Stimulated activated CD4-positive, alpha-beta T cell treated with anti-CD3 and anti-CD28 coated beads, Interleukin-2, amount 100 ng/mL, for 48 hours (primary cell): Measurements from ENCODE around the gene PRMT9.

Experiments used
- DNase-seq, 2 donors: peaks; one replicate each; pipeline ENCODE4 v3.0.0-alpha.2; 2020

PRMT9 gene

DNA sequence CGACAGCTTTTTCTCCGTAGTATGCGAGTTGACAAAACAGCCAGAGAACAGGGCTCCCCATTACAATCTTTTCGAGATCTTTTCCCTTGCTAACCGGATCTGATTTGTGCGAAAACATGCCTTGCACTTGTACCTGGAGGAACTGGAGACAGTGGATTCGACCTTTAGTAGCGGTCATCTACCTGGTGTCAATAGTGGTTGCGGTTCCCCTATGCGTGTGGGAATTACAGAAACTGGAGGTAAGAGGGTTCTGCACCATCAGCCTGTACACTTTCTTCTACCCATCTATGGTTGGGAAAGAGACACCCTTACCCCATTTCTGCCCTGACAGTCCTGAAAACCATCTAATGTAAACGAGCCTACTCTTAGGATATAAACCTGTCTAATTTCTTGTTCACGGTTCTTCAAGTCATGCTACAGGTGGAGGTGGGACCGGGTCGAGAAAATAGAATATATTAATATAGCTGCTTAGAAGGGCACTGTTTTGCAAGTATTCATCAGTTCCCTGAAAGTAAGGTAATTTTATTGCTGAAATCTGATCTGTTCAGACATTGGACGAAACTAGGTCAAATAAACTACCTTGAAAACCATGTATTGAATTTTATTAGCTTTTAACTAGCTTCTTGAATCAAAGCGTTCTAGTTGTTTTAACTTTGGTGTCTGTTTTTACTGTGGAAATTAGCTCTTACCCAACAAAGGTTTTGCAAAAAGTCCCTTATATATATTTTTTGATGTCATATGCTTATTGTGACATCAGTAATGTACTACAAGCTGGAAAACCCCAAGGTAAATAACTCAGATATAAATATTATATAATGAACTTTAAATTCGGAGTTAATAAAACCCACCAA is 65.9 kb downstream of the PRMT9 start:
- DNase-seq, result no peak

DNA sequence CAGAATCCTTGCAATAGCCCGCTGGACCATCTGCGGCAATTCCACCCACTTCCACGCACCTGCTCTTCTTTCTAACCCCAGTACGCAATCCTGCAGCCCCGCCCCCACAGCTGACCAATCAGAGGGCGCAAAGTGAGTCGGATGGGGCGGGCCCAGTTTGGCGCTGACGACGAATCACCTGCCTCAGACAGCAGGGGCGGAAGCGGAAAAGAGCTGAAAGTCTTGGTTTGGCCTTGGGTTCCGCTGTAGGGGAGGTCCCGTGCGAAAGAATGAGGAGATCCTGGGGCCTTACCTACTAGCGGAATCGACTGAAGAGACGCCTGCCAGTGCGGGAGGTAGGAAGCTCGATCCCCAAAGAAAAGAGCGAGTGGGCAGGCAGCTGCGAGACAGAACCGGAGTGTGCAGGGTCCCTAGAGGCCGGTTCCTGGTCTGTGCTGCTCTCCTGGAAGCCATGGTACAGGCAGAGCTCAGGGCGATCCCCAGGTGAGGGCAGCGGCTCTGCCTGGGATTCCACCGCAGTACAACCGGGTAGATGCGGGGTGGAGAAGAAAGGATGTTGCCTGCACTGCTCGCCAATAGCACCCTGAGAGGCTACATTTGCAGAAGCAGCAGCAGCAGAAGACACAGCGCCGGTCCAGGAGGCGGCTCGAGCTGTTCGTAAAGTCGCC is 66.7 kb downstream of the PRMT9 start, which contains the start of gene TMEM184C:
TMEM184C (plus strand) TSS at position 225 of the 668 bp plus-strand sequence. CDS start 560 bp downstream, outside the sequence.
- peak; percentile 96 to 99 for DNase-seq

DNA sequence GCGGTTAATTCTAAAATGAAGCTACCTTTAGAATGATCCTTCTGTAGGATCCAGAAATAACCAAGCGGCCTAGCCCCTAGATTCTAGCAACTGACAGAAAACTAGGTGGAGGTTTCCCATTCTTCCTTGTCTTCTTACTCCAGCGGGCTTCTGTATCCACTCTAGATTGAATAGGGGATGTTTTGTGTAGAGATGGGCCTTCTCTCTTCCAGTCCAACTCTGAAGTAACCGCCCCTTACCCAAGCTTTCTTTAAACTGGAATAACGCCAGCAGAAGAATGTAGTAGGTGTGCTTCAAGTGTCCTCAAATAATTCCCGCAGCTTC is 67.2 kb downstream of the PRMT9 start:
- no peak for DNase-seq

DNA sequence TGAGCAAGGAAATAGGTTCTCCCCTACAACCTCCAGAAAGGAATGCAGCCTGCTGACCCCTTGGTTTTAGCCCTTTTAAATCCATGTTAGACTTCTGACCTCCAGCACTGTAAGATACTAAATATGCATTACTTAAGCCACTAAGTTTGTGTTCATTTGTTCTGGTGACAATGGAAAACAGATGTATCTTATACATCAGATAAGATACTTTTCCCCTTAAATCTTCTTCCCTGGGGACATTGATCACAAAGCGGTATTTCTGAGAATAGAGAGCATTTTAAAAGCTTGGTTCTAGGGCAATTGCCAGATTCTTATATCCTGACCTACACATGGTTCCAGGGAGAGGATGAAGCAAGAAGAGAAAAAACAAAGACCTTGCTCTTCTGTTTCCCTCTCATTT is 73.3 kb downstream of the PRMT9 start:
- no peak for DNase-seq

- no peak for DNase-seq
Observed at GRCh38 chr4:147607471-147607870, 76.5 kb downstream of the PRMT9 start.

GRCh38 chr4:147605499-147605898 is 78.5 kb downstream of the PRMT9 start:
- no peak for DNase-seq

- DNase-seq, result no peak
Observed at GRCh38 chr4:147599769-147600168, 84.2 kb downstream of the PRMT9 start.

- no peak for DNase-seq
Observed at GRCh38 chr4:147599206-147599605, 84.8 kb downstream of the PRMT9 start.

GRCh38 chr4:147597561-147597960 is 86.4 kb downstream of the PRMT9 start:
- no peak for DNase-seq

GRCh38 chr4:147596981-147597380 is 87.0 kb downstream of the PRMT9 start:
- no peak for DNase-seq

DNA sequence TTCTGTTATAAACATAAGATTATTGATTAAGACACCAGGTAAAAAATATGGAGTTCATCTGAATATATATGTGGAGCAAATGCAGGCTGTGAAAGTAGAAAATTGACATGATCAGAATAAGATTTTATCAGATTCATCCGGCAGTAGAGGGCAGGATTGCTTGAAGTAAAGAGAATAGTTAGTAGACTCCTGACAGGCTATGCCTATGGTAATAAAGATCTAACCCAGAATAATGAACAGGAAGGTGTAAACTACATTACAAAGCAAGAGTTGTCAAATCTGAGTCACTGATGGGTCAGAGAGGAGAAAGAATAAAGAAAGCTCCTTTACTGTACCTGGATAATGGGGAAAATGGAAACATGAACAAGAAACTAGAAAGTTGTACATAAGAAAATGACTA is 87.6 kb downstream of the PRMT9 start:
- no peak for DNase-seq

DNA sequence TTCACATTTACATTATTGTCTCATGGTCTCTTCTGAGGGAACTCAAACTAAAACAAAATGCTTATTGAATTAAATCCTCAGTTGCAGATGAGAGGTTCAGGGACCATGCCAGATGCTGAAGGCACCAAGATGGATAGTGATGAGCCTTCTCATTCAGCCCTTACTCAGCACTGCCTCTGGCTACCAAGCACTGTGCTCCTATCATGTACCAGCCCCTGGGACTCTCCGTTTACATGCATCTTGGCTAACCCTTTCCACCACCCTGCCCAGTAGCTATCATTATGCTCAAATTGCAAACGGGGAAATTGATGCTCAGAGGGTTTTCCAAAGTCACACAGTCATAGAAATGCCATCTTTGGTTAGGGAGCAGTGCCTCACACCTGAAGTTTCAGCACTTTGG is 89.4 kb downstream of the PRMT9 start:
- DNase-seq, result no peak

DNA sequence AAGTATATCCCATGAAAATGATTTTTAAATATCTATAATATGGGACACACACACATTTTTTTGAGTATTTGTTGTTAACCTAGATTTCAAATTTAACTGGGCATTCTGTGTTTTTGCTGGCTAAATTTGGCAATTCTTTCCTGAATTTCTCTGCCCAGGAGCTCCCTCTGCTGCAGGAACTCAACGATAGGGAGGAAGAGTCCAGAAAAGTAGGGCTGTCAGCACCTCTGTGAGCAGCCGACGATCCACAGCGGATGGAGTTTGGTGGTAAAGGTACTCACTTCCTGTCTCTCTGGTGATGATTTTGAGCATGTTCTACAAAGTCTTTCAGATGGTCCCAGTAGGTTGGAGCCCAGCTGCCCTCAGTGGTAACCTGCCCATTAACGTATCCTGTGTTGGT is 89.9 kb downstream of the PRMT9 start:
- no peak for DNase-seq

GRCh38 chr4:147591106-147591505 is 92.9 kb downstream of the PRMT9 start:
- no peak for DNase-seq

- peak; percentile 51 to 54 for DNase-seq
Observed at GRCh38 chr4:147590249-147590920, 93.6 kb downstream of the PRMT9 start.

DNA sequence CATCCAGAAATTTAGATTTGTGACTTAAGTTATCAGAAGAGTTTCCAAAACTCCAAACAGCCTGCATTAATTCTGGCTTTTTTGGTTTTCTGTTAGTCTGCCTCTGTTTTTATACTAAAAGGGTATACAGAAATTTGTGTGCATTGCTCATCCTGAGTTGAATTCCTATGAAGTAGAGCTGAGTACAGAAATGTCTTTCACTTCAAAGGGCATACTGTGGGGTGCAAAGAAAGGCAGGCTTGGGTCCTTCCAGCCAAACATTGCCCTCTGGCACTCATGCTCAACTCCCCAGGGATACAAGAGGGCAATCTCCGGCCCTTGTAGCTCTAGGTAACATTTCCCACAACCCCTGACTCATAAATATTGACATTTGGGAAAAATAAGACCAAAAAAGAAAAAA is 94.4 kb downstream of the PRMT9 start:
- no peak for DNase-seq
